HEK293 (cell line): ENCODE results near the gene CRTC2.

Experiments used
- TCF7L2 ChIP-seq: IDR thresholded peaks from 2 replicates; pipeline ENCODE4 v1.6.1; 2011; ENCODE audit warnings: low read depth, mild to moderate bottlenecking, inconsistent platforms, low read length, moderate library complexity, borderline replicate concordance
- YY1 ChIP-seq: fragments of 450-650 bp; formaldehyde crosslinking; IDR thresholded peaks from 2 replicates; pipeline ENCODE4 v1.5.1; 2018; ENCODE audit warnings: missing biosample characterization, missing genetic modification characterization
- ZNF335 ChIP-seq: fragments of 450-650 bp; formaldehyde crosslinking; conservative IDR thresholded peaks from 2 replicates; pipeline ENCODE4 v1.5.1; 2016; ENCODE audit warnings: missing biosample characterization, missing genetic modification characterization
- TF ChIP-seq, protein P1 (sequence below): fragments of 450-650 bp; IDR thresholded peaks from 2 replicates; pipeline ENCODE4 v1.5.1; 2018; ENCODE audit warnings: missing biosample characterization, missing genetic modification characterization
- TF ChIP-seq, protein P2 (sequence below): fragments of 450-650 bp; formaldehyde crosslinking; IDR thresholded peaks from 2 replicates; pipeline ENCODE4 v1.5.0; 2017; ENCODE audit warnings: missing biosample characterization, missing genetic modification characterization, borderline replicate concordance
- TF ChIP-seq, protein P3 (sequence below): fragments of 450-650 bp; formaldehyde crosslinking; IDR thresholded peaks from 2 replicates; pipeline ENCODE4 v1.5.1; 2016; ENCODE audit warnings: missing biosample characterization, missing genetic modification characterization
- TF ChIP-seq, protein P4 (sequence below): fragments of 450-650 bp; formaldehyde crosslinking; IDR thresholded peaks from 2 replicates; pipeline ENCODE4 v1.5.1; 2016; ENCODE audit warnings: missing biosample characterization, missing genetic modification characterization

DNA sequence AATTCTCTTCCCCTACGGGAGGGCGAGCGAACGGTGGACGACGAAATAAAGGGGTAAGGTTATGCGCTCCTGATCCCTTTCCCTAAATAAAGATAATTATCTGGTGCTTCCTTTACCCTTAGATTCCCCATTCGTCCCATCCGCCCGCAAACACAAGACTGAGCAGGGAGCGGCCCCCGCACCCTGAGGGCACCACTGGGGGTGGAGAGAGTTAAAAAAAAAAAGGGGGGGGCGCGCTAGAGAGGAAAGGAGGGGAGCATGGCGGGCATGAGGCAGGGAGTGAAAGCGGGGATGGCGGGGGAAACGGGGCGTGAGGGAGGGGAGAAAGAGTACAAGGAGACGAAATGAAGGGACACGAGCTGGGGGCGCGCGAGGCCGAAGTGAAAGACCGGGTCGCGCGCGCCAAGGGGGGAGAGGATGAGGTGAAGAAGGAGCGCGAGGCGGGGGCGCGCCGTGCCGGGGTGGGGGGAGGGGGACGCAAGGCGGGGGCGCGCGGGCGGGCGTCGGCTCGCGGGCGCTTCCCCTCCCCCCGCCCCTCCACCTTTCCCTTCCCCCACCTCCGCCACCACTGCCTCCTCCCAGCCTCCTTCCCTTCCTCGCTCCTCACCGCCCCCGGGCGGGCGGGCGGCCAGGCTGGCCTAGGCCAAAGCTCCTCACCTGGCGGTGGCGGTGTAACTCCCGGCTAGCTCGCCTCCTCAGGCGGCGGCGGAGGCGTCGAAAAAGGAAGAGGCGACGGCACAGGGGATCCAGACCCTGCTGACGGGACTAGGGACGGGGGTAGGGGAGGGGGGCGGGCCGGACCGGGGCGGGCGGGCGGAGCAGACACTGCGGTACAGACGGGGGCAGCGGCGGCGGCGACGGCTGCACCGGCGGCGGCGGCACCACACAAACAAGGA, 36.1 kb downstream of the CRTC2 start:
- TF ChIP-seq, protein P1, sequence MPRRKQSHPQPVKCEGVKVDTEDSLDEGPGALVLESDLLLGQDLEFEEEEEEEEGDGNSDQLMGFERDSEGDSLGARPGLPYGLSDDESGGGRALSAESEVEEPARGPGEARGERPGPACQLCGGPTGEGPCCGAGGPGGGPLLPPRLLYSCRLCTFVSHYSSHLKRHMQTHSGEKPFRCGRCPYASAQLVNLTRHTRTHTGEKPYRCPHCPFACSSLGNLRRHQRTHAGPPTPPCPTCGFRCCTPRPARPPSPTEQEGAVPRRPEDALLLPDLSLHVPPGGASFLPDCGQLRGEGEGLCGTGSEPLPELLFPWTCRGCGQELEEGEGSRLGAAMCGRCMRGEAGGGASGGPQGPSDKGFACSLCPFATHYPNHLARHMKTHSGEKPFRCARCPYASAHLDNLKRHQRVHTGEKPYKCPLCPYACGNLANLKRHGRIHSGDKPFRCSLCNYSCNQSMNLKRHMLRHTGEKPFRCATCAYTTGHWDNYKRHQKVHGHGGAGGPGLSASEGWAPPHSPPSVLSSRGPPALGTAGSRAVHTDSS (tag by site-specific recombination): no peak
- no peak for TF ChIP-seq TCF7L2
- TF ChIP-seq, protein P2, sequence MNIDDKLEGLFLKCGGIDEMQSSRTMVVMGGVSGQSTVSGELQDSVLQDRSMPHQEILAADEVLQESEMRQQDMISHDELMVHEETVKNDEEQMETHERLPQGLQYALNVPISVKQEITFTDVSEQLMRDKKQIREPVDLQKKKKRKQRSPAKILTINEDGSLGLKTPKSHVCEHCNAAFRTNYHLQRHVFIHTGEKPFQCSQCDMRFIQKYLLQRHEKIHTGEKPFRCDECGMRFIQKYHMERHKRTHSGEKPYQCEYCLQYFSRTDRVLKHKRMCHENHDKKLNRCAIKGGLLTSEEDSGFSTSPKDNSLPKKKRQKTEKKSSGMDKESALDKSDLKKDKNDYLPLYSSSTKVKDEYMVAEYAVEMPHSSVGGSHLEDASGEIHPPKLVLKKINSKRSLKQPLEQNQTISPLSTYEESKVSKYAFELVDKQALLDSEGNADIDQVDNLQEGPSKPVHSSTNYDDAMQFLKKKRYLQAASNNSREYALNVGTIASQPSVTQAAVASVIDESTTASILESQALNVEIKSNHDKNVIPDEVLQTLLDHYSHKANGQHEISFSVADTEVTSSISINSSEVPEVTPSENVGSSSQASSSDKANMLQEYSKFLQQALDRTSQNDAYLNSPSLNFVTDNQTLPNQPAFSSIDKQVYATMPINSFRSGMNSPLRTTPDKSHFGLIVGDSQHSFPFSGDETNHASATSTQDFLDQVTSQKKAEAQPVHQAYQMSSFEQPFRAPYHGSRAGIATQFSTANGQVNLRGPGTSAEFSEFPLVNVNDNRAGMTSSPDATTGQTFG (tag by site-specific recombination): no peak
- TF ChIP-seq, protein P3, sequence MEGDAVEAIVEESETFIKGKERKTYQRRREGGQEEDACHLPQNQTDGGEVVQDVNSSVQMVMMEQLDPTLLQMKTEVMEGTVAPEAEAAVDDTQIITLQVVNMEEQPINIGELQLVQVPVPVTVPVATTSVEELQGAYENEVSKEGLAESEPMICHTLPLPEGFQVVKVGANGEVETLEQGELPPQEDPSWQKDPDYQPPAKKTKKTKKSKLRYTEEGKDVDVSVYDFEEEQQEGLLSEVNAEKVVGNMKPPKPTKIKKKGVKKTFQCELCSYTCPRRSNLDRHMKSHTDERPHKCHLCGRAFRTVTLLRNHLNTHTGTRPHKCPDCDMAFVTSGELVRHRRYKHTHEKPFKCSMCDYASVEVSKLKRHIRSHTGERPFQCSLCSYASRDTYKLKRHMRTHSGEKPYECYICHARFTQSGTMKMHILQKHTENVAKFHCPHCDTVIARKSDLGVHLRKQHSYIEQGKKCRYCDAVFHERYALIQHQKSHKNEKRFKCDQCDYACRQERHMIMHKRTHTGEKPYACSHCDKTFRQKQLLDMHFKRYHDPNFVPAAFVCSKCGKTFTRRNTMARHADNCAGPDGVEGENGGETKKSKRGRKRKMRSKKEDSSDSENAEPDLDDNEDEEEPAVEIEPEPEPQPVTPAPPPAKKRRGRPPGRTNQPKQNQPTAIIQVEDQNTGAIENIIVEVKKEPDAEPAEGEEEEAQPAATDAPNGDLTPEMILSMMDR (tag by site-specific recombination): peak; percentile 50
- TF ChIP-seq, protein P4, sequence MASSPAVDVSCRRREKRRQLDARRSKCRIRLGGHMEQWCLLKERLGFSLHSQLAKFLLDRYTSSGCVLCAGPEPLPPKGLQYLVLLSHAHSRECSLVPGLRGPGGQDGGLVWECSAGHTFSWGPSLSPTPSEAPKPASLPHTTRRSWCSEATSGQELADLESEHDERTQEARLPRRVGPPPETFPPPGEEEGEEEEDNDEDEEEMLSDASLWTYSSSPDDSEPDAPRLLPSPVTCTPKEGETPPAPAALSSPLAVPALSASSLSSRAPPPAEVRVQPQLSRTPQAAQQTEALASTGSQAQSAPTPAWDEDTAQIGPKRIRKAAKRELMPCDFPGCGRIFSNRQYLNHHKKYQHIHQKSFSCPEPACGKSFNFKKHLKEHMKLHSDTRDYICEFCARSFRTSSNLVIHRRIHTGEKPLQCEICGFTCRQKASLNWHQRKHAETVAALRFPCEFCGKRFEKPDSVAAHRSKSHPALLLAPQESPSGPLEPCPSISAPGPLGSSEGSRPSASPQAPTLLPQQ: 0 out of 2 replicates have a peak, but pooled peaks have one; percentile 23
- peak; percentile 41 for TF ChIP-seq ZNF335 (tag by site-specific recombination)
- TF ChIP-seq YY1 (tag by site-specific recombination): no peak
